GM19239 (cell line): Measurements from ENCODE around the gene CDKN2B.

Source experiments
- DNase-seq: peaks from one replicate; pipeline ENCODE4 v3.0.0; 2011; ENCODE audit warnings: low spot score; ENCODE audit not compliant: insufficient read length
- FAIRE-seq: peaks from 2 replicates; lab custom pipeline; 2011; peaks lifted over from hg19 to GRCh38; lab: Jason Lieb, UNC

Gene CDKN2B

DNA sequence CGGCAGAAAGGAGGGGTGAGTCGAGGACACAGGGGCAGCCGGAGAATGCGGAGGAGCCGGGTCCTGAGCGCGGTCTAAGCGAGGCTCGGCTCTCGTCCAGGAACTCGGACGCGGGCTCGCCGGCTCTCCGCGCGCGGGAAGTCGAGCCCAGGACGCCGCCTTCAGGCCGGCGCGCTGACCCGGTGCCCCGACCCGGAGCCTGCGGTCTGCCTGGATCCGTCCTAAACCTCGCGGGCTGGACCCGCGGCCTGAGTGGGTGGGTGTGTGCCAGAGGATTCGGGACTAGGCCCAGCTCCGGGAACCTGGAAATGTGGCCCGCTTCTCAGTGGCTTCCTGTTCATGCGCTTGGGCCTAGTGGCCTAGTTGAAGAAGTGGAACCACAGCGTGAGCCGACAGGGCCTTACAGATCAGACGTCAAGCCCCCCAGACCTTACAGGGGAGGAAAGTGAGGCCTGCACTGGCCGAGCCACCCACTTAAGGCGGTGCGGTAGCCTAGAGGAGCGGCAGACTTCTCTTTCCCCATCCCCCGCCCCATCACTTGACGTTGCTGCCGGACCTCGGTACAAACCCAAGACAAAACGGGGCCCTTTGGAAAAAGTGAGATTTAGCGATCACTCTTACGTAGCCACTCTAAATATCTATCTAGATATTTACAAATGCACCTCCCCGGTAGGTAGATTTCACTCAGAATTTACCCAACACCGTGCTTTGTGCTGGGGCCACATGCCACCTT is 13.3 kb downstream of the CDKN2B start:
- DNase-seq: no peak
- FAIRE-seq: peak; percentile 57

DNA sequence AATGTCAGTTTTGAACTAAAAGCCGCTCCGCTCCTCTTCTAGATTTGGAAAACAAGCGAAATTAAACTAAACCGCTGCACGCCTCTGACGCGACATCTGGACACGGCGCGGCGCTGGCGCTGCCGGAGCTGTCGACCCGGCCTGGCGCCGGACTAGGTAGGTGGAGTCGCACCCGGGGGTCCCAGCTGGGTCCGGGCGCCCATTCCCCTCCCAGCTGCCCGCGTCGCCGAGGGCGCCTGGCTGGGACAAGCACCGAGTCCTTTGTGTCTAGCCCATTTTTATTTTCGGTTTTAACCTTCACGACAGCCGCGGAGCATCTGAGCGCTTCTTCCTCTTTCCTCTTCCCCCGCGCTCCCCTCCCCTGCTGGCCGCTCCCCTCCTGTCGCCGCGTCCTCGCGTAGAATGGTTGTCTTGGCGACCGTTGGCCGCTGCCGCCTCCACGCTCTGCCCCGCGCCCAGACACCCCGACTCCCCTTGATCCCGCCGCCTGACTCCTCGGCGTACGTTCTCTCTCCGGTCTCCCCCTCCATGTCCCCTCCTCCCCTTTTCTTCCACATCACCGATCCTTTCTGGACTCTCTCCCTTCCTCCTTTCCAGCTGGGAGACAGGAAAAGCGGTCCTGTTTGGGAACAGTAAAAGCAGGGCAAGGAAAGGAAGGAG is 14.0 kb downstream of the CDKN2B start:
- FAIRE-seq (peak; percentile 98), DNase-seq (peak; percentile 56)

DNA sequence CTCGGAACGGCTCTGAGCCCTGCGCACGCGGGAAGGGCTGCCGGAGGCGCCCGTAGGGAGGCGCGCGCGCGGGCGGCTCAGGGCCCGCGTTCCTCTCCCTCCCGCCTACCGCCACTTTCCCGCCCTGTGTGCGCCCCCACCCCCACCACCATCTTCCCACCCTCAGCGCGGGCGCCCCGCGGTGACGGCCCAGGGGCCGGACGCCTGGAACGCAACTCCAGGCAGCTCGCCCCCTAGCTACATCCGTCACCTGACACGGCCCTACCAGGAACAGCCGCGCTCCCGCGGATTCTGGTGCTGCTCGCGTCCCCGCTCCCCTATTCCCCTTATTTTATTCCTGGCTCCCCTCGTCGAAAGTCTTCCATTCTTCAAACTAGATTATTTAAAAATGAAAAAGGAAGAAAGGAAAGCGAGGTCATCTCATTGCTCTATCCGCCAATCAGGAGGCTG is 14.5 kb downstream of the CDKN2B start, which contains the start of gene CDKN2B-AS1:
CDKN2B-AS1 (plus strand) TSS at position 236 of the 450 bp plus-strand sequence.
- FAIRE-seq: no peak
- DNase-seq: no peak

DNA sequence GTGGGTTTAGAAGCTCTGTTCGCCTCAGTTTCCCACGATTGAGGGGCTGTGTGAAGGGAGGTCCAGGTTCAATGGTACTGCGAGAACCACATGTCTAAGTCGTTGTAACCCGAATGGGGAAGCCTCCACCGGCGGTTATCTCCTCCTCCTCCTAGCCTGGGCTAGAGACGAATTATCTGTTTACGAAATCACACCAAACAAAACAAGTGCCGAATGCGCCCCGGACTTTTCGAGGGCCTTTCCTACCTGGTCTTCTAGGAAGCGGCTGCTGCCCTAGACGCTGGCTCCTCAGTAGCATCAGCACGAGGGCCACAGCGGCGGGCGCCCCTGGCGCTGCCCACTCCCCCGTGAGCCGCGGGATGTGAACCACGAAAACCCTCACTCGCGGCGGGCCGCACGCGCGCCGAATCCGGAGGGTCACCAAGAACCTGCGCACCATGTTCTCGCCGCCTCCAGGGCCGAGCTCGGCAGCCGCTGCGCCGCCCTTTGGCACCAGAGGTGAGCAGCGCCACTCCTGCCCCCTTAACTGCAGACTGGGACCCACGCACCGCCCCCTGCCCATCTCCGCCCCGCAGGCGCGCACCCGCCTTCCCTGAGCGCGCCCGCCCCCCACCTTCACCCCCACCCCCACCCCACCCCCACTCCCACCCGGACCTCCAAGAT is 15.1 kb downstream of the CDKN2B start, which contains the start of gene CDKN2A:
CDKN2A (minus strand) TSS at position 500 of the 663 bp plus-strand sequence.
- DNase-seq (no peak), FAIRE-seq (no peak)

DNA sequence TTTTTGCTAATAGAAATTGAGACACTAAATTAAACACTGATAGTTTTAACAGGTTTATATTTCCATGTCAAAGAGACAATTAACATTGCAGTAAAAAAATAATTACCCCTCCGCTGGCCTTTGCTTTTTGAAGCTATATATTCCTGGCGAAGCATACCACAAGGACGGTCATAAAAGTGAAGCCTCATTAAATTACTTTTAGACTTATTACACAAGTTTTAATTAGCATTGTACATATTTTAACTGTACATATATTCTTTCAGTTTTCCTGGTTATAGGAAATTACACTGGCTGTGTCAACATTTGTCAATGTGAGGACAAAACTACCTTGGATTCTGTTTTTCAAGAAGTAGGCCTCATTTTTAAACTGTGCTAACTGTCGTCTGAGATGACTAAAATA is 16.1 kb downstream of the CDKN2B start:
- DNase-seq (no peak), FAIRE-seq (no peak)

DNA sequence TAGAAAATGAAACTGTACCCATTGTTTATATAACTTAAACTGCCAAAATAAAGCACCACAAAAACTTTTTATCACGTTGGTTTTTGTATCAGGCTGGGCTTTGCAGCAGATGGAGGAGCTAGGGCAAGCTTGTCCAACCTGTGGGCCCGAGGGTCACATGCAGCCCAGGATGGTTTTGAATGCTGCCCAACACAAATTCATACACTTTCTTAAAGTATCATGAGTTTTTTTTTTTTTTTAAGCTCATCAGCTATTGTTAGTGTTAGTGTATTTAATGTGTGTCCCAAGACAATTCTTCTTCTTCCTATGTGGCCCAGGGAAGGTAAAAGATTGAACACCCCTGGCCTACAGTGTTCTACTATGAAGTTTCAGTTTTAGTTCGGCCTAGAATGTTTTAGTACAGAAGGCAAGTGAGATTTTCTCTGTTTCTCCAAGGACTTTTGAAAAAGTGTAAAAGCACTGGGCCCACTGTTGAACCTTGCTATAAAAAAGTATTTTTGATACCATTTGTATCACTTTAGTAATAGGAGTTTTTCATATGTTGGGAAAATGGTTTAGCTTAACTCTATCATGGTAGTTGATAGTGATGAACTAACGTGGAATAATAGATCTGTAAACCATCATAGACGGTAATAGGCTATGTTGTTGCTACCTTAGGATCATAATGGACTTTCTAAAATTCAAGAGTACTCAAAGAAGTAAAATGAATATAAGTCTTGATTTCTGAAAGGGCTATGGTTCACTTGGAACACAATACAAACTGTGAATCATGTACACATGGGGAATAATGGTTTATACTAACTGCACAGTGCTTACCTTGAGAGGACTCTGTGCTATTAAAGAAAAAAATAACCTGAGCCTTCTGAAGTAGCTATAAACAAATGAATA is 17.8 kb downstream of the CDKN2B start:
- FAIRE-seq (peak; percentile 84), DNase-seq (no peak)

DNA sequence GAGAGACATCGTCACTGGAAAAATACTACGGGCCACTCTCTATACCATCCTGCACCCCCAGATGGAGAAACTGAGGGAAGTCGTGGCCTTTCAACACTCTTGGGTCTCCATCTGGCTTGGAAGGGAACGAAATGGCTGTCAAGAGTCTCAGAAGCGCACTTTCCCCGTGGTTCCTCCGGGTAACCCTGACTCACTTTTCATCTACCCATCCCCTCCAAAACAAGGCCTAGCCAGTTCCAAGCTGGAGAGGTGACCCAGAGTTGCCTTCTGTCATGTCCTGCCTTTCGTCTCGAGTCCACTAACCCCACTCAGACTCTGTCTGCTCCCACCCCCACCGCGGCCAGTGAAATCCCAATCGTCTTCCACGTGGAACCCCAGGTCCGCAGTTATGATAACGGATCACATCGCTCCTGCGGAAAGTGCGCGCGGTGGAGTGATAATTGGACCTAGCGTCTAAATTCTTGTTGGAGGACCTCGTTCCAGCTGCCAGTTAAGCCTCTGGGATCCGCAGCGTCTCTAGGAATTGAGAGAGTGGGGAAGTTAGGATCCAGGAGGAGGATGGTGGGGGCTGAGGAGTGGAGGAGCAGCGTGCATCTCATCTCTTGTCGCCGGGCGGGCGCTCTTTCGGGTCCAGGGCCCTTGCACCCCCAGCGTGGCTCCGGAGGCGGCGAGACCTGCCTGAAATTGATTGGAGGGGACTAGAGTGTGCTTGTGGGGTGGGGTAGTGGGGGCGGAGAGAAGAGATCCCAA is 19.5 kb downstream of the CDKN2B start:
- FAIRE-seq (no peak), DNase-seq (no peak)

DNA sequence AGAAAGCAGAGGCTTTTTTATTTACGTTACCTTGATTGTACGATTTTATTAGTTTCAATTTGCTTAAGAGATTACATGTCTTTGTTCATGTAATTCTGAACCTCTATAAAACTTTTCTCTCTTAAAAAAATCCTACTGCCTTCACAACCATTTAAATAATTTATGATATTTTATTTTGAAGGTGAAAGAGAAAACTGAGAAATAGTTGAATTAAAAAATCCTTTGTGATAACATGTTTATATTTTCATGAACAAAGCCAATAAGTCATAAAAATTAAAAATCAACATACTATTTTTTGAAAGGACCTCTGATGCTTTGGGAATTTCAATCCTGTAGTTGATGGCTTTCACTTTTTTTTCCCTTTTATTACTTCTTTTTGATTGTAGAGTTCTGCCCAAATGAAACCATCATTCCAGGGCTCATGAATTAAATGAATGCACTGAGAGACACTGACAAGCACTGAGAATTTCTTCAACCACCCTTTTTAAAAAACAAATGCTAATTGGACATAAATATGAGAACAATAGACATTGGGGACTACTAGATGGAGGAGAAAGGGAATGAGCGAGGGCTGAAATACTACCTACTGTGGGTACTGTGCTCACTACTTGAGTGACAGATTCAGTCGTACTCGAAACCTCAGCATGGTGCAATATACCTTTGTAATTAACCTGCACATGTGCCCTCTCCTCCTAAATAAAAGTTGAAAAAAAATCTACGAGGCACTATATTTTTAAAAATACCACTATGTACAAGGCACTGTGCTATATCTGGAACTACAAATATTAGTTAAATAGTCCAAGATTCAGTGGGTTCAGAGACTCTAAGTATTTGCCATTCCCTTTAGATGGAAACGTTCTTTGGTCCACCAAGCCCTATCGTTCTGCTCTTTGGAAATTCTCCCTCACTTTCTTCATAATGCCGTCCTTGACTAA is 20.8 kb downstream of the CDKN2B start:
- no peak for DNase-seq
- no peak for FAIRE-seq

DNA sequence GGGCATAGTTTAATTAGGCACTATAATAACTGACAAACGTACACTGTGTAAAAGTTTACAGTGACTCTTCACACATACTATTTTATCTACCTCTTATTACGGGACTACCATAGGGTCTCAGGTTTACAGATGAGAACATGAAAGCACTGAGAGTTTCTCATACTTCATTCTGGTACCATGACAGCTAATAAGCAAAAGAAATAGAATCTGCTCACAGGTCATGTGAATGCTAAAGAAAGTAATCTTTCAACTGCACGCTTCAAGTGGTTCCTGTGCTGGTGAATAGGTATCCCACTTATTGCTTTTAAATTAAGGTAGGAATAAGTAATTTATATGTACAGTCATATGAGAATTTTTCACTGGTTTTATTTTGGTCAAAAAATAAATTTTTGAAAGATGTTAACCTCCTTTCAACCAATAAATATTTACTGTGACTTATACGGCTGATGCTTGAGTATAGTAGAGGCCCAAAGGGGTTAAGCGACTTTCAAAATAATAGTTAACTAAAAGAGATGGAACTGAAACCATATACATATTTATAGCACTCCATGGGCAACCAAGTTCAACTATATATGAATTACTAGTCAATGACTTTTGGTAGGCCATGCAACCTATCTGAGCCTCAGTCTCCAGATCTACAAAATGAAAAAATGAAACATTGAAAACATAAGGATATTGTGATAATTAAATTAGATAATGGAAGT is 23.0 kb downstream of the CDKN2B start:
- peak; percentile 84 for FAIRE-seq
- no peak for DNase-seq

DNA sequence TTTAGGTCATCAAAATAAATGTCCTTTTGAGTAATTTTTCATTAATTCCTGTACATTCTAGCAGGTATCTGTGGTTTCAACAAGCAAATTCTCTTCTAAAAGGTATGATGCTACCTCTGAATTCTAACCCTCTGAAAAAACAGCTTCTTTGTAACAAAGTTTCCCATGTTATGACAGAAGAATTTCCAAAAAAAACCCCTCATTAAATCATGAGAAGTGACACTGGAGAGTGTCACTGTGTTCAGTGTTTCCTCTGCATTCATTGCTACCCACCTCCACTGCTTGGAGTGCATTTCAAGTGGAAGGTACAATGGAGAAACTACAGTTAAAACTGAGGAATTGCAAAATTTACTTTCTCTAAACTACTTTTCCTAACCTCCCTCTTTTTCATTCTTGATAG is 25.0 kb downstream of the CDKN2B start:
- FAIRE-seq (no peak), DNase-seq (no peak)

DNA sequence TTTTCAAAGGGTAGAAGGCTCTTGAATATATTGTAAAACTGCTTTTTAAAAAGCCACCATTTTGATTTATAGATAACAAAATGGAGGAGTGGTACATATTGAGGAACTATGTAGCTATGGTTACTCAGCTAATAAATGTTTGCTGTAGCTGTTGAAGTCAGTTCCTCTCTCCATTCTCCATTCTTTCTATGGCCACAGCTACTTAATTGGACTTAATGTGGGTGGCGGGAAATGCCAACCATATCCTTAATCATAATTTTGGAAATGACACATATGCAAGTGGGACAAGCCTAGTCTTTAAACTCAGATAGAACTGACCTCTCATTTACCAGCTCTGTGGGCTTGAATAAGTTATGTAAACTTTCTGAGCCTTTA is 25.6 kb downstream of the CDKN2B start:
- peak; percentile 21 for FAIRE-seq
- DNase-seq: no peak

DNA sequence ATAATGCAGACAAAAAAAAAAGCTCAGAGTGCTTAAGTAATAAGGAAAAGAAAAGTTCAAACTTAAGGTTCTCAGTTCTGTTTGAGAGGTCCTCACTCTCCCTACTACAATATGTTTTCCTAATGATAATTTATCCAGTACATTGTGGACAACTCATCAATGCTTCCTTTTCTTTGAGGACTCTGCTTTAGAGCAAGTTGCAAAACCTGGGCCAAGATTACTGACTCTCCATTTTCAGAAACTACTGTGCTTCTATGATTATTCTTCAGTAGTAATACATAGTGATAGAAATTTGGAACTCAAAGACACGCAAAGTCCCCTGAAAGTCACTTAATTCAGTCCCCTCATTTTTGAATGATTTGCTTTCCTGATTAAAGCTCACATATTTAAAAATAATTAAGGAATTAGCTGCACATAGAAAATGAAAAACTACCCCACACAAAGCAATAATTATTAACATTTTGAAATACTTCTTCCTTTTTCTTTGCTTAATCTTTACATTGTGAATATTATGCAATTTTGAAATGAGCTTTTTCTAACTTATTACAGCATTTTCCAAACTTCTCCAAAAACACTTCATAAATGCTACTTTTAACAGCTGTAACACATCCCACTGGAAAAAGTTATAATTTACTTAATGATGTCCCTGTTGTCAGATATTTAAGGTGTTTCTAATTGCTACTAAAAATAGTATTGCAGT is 26.1 kb downstream of the CDKN2B start:
- FAIRE-seq: no peak

DNA sequence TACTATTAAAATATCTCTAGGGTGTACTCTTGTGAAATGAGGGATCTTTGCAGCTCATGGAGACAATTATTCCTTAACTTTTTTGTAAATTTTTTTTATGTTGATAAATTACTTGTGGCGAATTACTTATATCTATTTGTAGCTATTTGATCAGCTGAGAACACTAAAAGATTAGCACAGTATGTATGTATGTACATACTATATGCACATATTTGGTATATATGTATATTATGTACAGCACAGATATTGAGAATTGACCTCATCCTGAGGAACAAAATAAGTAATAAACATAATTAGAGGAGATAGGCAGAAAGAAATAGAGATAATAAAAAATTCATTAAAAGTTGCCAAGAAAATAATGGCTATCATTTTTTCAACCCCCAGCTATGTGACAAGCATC is 26.7 kb downstream of the CDKN2B start:
- FAIRE-seq (no peak), DNase-seq (no peak)

More for the DNA sequence above, 26.1 kb downstream of the CDKN2B start:
- no peak for DNase-seq

DNA sequence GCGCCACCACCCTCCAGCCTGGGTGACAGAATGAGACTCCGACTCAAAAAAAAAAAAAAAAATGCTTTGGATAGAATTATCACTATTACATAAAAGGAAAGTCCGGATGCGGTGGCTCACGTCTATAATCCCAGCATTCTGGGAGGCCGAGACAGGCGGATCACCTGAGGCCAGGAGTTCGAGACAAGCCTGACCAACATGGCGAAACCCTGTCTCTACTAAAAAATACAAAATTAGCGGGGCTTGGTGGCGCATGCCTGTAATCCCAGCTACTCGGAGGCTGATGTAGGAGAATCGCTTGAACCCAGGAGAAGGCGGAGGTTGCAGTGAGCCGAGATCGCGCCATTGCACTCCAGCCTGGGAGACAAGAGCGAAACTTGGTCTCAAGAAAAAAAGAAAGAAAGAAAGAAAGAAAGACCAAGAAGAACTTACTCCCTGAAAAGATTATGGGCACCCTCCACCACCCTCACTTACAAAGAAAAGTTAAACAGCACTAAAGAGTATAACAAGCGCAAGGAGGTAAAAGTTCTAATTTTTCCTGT is 32.7 kb downstream of the CDKN2B start:
- DNase-seq (no peak), FAIRE-seq (no peak)

DNA sequence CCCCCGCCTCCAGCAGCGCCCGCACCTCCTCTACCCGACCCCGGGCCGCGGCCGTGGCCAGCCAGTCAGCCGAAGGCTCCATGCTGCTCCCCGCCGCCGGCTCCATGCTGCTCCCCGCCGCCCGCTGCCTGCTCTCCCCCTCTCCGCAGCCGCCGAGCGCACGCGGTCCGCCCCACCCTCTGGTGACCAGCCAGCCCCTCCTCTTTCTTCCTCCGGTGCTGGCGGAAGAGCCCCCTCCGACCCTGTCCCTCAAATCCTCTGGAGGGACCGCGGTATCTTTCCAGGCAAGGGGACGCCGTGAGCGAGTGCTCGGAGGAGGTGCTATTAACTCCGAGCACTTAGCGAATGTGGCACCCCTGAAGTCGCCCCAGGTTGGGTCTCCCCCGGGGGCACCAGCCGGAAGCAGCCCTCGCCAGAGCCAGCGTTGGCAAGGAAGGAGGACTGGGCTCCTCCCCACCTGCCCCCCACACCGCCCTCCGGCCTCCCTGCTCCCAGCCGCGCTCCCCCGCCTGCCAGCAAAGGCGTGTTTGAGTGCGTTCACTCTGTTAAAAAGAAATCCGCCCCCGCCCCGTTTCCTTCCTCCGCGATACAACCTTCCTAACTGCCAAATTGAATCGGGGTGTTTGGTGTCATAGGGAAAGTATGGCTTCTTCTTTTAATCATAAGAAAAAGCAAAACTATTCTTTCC is 34.2 kb downstream of the CDKN2B start:
- DNase-seq: no peak
- FAIRE-seq: peak; percentile 76

DNA sequence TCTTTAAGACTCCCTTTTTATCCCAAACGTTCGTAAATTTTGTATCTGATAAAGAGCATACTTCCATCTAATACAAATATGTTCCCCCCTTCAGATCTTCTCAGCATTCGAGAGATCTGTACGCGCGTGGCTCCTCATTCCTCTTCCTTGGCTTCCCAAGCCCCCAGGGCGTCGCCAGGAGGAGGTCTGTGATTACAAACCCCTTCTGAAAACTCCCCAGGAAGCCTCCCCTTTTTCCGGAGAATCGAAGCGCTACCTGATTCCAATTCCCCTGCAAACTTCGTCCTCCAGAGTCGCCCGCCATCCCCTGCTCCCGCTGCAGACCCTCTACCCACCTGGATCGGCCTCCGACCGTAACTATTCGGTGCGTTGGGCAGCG is 34.8 kb downstream of the CDKN2B start:
- DNase-seq (no peak), FAIRE-seq (peak; percentile 8)
